ENCODE data around the gene NUSAP1.
"Not testable (repeated sequence)": the region's sequence is repeated elsewhere in the genome, so short reads cannot be mapped to it uniquely, and the experiment has no call there.

The NUSAP1 gene

GRCh38 chr15:41333026-41333562 is 413 bp downstream of the NUSAP1 start:
- no peak for DNase-seq (ENCODE audit: low spot score)

- no peak for DNase-seq (ENCODE audit: low spot score)
These were observed 1.8 kb downstream of the NUSAP1 start for GRCh38 chr15:41334293-41335120.

GRCh38 chr15:41336549-41336948 is 3.9 kb downstream of the NUSAP1 start:
- no peak for DNase-seq (ENCODE audit: low spot score)

GRCh38 chr15:41337047-41337446 is 4.4 kb downstream of the NUSAP1 start:
- no peak for DNase-seq (ENCODE audit: low spot score)

- no peak for DNase-seq (ENCODE audit: low spot score)
These were observed 5.2 kb downstream of the NUSAP1 start for GRCh38 chr15:41337631-41338522.

GRCh38 chr15:41340189-41340695 is 7.6 kb downstream of the NUSAP1 start:
- no peak for DNase-seq (ENCODE audit: low spot score)

GRCh38 chr15:41341519-41341918 is 8.8 kb downstream of the NUSAP1 start:
- no peak for DNase-seq (ENCODE audit: low spot score)

GRCh38 chr15:41347236-41347635 is 14.6 kb downstream of the NUSAP1 start:
- DNase-seq (ENCODE audit: low spot score): no peak

GRCh38 chr15:41350057-41350717 is 17.5 kb downstream of the NUSAP1 start:
- DNase-seq (ENCODE audit: low spot score): no peak

GRCh38 chr15:41354371-41354770 is 21.7 kb downstream of the NUSAP1 start:
- no peak for DNase-seq (ENCODE audit: low spot score)

- DNase-seq (ENCODE audit: low spot score): no peak
These were observed 34.7 kb downstream of the NUSAP1 start for GRCh38 chr15:41367418-41367817.

- no peak for DNase-seq (ENCODE audit: low spot score)
These were observed 45.3 kb downstream of the NUSAP1 start for GRCh38 chr15:41377978-41378377.

- not testable (repeated sequence) for DNase-seq (ENCODE audit: low spot score)
These were observed 51.5 kb downstream of the NUSAP1 start for GRCh38 chr15:41383974-41384749.

- no peak for DNase-seq (ENCODE audit: low spot score)
These were observed 55.0 kb downstream of the NUSAP1 start for GRCh38 chr15:41387646-41388045.

GRCh38 chr15:41392659-41393058 is 60.0 kb downstream of the NUSAP1 start:
- DNase-seq (ENCODE audit: low spot score): no peak

- DNase-seq (ENCODE audit: low spot score): no peak
These were observed 62.2 kb downstream of the NUSAP1 start for GRCh38 chr15:41394924-41395323.

- no peak for DNase-seq (ENCODE audit: low spot score)
These were observed 63.4 kb downstream of the NUSAP1 start for GRCh38 chr15:41396111-41396510.

- no peak for DNase-seq (ENCODE audit: low spot score)
These were observed 69.2 kb downstream of the NUSAP1 start for GRCh38 chr15:41401904-41402267.

- DNase-seq (ENCODE audit: low spot score): no peak
These were observed 74.7 kb downstream of the NUSAP1 start for GRCh38 chr15:41407341-41407740.

- DNase-seq (ENCODE audit: low spot score): no peak
These were observed 75.6 kb downstream of the NUSAP1 start for GRCh38 chr15:41408234-41408641.

- no peak for DNase-seq (ENCODE audit: low spot score)
These were observed 78.3 kb downstream of the NUSAP1 start for GRCh38 chr15:41411031-41411430.
